Measurements from ENCODE around the gene ZC3H10.

- TF ChIP-seq, protein P1, sequence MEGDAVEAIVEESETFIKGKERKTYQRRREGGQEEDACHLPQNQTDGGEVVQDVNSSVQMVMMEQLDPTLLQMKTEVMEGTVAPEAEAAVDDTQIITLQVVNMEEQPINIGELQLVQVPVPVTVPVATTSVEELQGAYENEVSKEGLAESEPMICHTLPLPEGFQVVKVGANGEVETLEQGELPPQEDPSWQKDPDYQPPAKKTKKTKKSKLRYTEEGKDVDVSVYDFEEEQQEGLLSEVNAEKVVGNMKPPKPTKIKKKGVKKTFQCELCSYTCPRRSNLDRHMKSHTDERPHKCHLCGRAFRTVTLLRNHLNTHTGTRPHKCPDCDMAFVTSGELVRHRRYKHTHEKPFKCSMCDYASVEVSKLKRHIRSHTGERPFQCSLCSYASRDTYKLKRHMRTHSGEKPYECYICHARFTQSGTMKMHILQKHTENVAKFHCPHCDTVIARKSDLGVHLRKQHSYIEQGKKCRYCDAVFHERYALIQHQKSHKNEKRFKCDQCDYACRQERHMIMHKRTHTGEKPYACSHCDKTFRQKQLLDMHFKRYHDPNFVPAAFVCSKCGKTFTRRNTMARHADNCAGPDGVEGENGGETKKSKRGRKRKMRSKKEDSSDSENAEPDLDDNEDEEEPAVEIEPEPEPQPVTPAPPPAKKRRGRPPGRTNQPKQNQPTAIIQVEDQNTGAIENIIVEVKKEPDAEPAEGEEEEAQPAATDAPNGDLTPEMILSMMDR (conservative IDR thresholded peaks at IDR 0.05; ENCODE audit: low read depth, low read length), result no peak
- TF ChIP-seq EZH2phosphoT487 (IDR thresholded peaks at IDR 0.05; ENCODE audit: borderline replicate concordance, low read length), result no peak
- no peak for TF ChIP-seq EZH2 (IDR thresholded peaks at IDR 0.05; ENCODE audit: low read length, unreplicated experiment)
Measured at GRCh38 chr12:56079723-56080555, 38.1 kb upstream of the ZC3H10 start, which contains the start of gene ERBB3.
